HEK293T (cell line): Measurements from ENCODE around the gene FGF2.

Experiments used
- ARNT ChIP-seq: fragments of 450-650 bp; IDR thresholded peaks from 2 replicates; pipeline ENCODE4 v1.6.1; 2017; ENCODE audit warnings: mild to moderate bottlenecking
- BHLHE40 ChIP-seq: fragments of 450-650 bp; IDR thresholded peaks from 2 replicates; pipeline ENCODE4 v1.6.1; 2016; ENCODE audit warnings: mild to moderate bottlenecking, moderate library complexity, borderline replicate concordance
- ELF4 ChIP-seq: fragments of 450-650 bp; IDR thresholded peaks from 2 replicates; pipeline ENCODE4 v1.6.1; 2017; ENCODE audit warnings: antibody characterized with exemption
- FOXM1 ChIP-seq: fragments of 450-650 bp; IDR thresholded peaks from 2 replicates; pipeline ENCODE4 v1.6.1; 2017; ENCODE audit warnings: mild to moderate bottlenecking, borderline replicate concordance
- HDGF ChIP-seq: fragments of 450-650 bp; IDR thresholded peaks from 2 replicates; pipeline ENCODE4 v1.6.1; 2017; ENCODE audit warnings: antibody characterized with exemption, borderline replicate concordance
- SP1 ChIP-seq: fragments of 450-650 bp; IDR thresholded peaks from 2 replicates; pipeline ENCODE4 v1.6.1; 2017
- SUZ12 ChIP-seq: fragments of 450-650 bp; IDR thresholded peaks from 2 replicates; pipeline ENCODE4 v1.6.1; 2016; ENCODE audit warnings: mild to moderate bottlenecking
- TARDBP ChIP-seq: fragments of 450-650 bp; IDR thresholded peaks from 2 replicates; pipeline ENCODE4 v1.6.1; 2016
- ZNF384 ChIP-seq: fragments of 450-650 bp; IDR thresholded peaks from 2 replicates; pipeline ENCODE4 v1.6.1; 2016
- TF ChIP-seq, protein P1 (sequence below): fragments of 450-650 bp; IDR thresholded peaks from 2 replicates; pipeline ENCODE4 v1.6.1; 2016

DNA sequence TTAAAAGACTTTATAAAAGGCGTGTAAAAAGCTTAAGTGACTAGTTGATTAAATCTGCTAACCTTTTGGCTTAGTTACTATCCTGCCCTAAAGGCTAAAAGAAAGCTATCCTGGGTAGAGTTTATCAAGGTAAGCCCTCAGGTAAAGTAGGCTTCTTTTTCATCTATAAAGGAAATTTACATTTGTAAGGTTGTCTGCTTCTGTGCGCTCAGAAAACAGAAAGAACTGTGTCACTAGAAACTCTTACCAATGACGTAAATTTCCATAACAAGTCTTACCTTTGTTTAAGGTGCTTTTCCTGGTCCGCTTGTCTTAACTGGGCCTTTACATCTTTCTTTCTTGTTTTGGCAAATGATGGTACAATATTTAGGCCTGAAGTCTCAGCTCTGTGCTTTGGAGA is 37.7 kb upstream of the FGF2 start:
- TF ChIP-seq ZNF384 (no peak), BHLHE40 (no peak), SP1 (no peak), SUZ12 (no peak), ELF4 (no peak), ARNT (no peak), FOXM1 (no peak), TARDBP (no peak), HDGF (no peak)
- TF ChIP-seq, protein P1, sequence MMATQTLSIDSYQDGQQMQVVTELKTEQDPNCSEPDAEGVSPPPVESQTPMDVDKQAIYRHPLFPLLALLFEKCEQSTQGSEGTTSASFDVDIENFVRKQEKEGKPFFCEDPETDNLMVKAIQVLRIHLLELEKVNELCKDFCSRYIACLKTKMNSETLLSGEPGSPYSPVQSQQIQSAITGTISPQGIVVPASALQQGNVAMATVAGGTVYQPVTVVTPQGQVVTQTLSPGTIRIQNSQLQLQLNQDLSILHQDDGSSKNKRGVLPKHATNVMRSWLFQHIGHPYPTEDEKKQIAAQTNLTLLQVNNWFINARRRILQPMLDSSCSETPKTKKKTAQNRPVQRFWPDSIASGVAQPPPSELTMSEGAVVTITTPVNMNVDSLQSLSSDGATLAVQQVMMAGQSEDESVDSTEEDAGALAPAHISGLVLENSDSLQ: no peak
